IMR-90 (cell line): ENCODE results near the gene KIF16B. TPM values are rescaled to one million over a fixed set of nuclear protein-coding genes. Genes with fewer than 3 reads are reported as not detected.

ENCODE experiments used
- ATAC-seq: fragments of 200-7000 bp; cut with Tn5 transposase; 2 replicates; pipeline ENCODE4 v1.9.1; 2020; ENCODE audit warnings: low read depth, mild to moderate bottlenecking, moderate library complexity
- BruUV-seq: library from RNA; stranded (reverse); fragments of 400-500 nt; replicated peaks from 2 replicates; lab custom pipeline; 2021; lab: Mats Ljungman, UMichigan
- CTCF ChIA-PET: fragments of 300-600 bp; formaldehyde crosslinking; extraction: SDS; loops from one replicate; lab custom pipeline; 2021; ENCODE audit warnings: antibody characterized with exemption; lab: Yijun Ruan, JAX
- POLR2A ChIA-PET: fragments of 300-600 bp; sonication (Branson Sonifier 250); formaldehyde crosslinking; loops from one replicate; lab custom pipeline; 2022; ENCODE audit warnings: antibody characterized with exemption; ENCODE audit not compliant: unreplicated experiment; lab: Charles Lee
- DNase-seq: peaks from one replicate; pipeline ENCODE4 v3.0.0; 2013
- H2AFZ ChIP-seq: replicated peaks from 2 replicates; pipeline ENCODE3; 2013; ENCODE audit warnings: low read length, mild to moderate bottlenecking; ENCODE audit not compliant: poor library complexity
- H2AK5ac ChIP-seq: 2 replicates; pipeline ENCODE4 v1.6.1; 2013; ENCODE audit warnings: low read depth, low read length, inconsistent platforms
- H2AK9ac ChIP-seq: replicated peaks from 2 replicates; pipeline ENCODE3; 2013; ENCODE audit warnings: mild to moderate bottlenecking, low read depth, low read length, moderate library complexity; ENCODE audit not compliant: poor library complexity
- H2BK120ac ChIP-seq: 2 replicates; pipeline ENCODE4 v1.6.1; 2013; ENCODE audit warnings: low read depth, low read length, inconsistent platforms
- H2BK15ac ChIP-seq: 3 replicates; pipeline ENCODE4 v1.6.1; 2013; ENCODE audit warnings: low read depth, low read length, inconsistent platforms
- H2BK20ac ChIP-seq: 2 replicates; pipeline ENCODE4 v1.6.1; 2013; ENCODE audit warnings: low read depth, mild to moderate bottlenecking, inconsistent platforms, low read length, moderate library complexity
- H2BK5ac ChIP-seq: 2 replicates; pipeline ENCODE4 v1.6.1; 2013; ENCODE audit warnings: mild to moderate bottlenecking, low read depth, low read length, inconsistent platforms; ENCODE audit not compliant: poor library complexity, severe bottlenecking
- H3K14ac ChIP-seq: replicated peaks from 2 replicates; pipeline ENCODE4 v1.6.1; 2013; ENCODE audit warnings: low read depth, low read length, inconsistent platforms
- H3K18ac ChIP-seq: 2 replicates; pipeline ENCODE4 v1.6.1; 2013; ENCODE audit warnings: low read depth, low read length, control low read depth
- H3K23ac ChIP-seq: 2 replicates; pipeline ENCODE4 v1.6.1; 2013; ENCODE audit warnings: low read depth, low read length, inconsistent platforms
- H3K27ac ChIP-seq: 2 replicates; pipeline ENCODE4 v1.5.1; 2013; ENCODE audit warnings: mild to moderate bottlenecking, control low read depth, low read length; ENCODE audit not compliant: insufficient read depth
- H3K27me3 ChIP-seq: 2 replicates; pipeline ENCODE4 v1.6.1; 2013; ENCODE audit warnings: low read length; ENCODE audit not compliant: control insufficient read depth, insufficient read depth
- H3K36me3 ChIP-seq: 2 replicates; pipeline ENCODE4 v1.6.1; 2013; ENCODE audit warnings: low read length, mixed read lengths; ENCODE audit not compliant: control insufficient read depth, insufficient read depth
- H3K4ac ChIP-seq: 2 replicates; pipeline ENCODE4 v1.6.1; 2013; ENCODE audit warnings: low read depth, low read length, inconsistent platforms
- H3K4me1 ChIP-seq: 2 replicates; pipeline ENCODE4 v1.6.1; 2013; ENCODE audit warnings: low read length, mixed read lengths; ENCODE audit not compliant: control insufficient read depth, insufficient read depth
- H3K4me2 ChIP-seq: 2 replicates; pipeline ENCODE4 v1.6.1; 2013; ENCODE audit warnings: low read depth, mild to moderate bottlenecking, control low read depth, low read length, moderate library complexity
- H3K4me3 ChIP-seq: 2 replicates; pipeline ENCODE4 v1.5.1; 2013; ENCODE audit warnings: low read depth, mild to moderate bottlenecking, control low read depth, low read length, moderate library complexity; ENCODE audit not compliant: insufficient read depth
- H3K56ac ChIP-seq: 2 replicates; pipeline ENCODE4 v1.6.1; 2013; ENCODE audit warnings: low read length, inconsistent platforms; ENCODE audit not compliant: insufficient read depth; ENCODE audit errors: extremely low read depth
- H3K79me1 ChIP-seq, 2 experiments: 2 replicates each; pipeline ENCODE4 v1.6.1; 2013; ENCODE audit warnings: low read length in 2 of 2, inconsistent platforms in 1 of 2, low read depth in 1 of 2
- H3K9ac ChIP-seq: 2 replicates; pipeline ENCODE4 v1.6.1; 2013; ENCODE audit warnings: low read depth, low read length, control low read depth
- H3K9me1 ChIP-seq: 2 replicates; pipeline ENCODE4 v1.6.1; 2013; ENCODE audit warnings: low read length, inconsistent platforms; ENCODE audit not compliant: insufficient read depth
- H3K9me3 ChIP-seq: 2 replicates; pipeline ENCODE4 v1.6.1; 2013; ENCODE audit warnings: low read length; ENCODE audit not compliant: control insufficient read depth, insufficient read depth
- H4K20me1 ChIP-seq: 2 replicates; pipeline ENCODE4 v1.6.1; 2013; ENCODE audit warnings: low read length, inconsistent platforms; ENCODE audit not compliant: insufficient read depth
- H4K5ac ChIP-seq: 2 replicates; pipeline ENCODE4 v1.6.1; 2013; ENCODE audit warnings: mild to moderate bottlenecking, low read depth, low read length, control low read depth
- H4K8ac ChIP-seq, 2 experiments: 2 replicates each; pipeline ENCODE4 v1.6.1; 2013; ENCODE audit warnings: low read depth in 2 of 2, low read length in 2 of 2, control low read depth in 1 of 2, inconsistent platforms in 1 of 2
- H4K91ac ChIP-seq: 2 replicates; pipeline ENCODE4 v1.6.1; 2013; ENCODE audit warnings: low read depth, low read length, inconsistent platforms; ENCODE audit not compliant: insufficient read depth
- BHLHE40 ChIP-seq: fragments of 150-350 bp; IDR thresholded peaks from 2 replicates; pipeline ENCODE4 v1.6.1; 2016; ENCODE audit warnings: mild to moderate bottlenecking, low read depth, low read length
- FOS ChIP-seq: fragments of 150-350 bp; IDR thresholded peaks from 2 replicates; pipeline ENCODE4 v1.6.1; 2016; ENCODE audit warnings: low read depth, low read length
- MAFK ChIP-seq: IDR thresholded peaks from 2 replicates; pipeline ENCODE4 v1.6.1; 2012; ENCODE audit warnings: low read depth, low read length, improper control_type of control experiment
- NFE2L2 ChIP-seq: fragments of 150-350 bp; IDR thresholded peaks from 2 replicates; pipeline ENCODE4 v1.6.1; 2016; ENCODE audit warnings: low read depth, mild to moderate bottlenecking, low read length
- POLR2A ChIP-seq: IDR thresholded peaks from 2 replicates; pipeline ENCODE4 v1.6.1; 2012; ENCODE audit warnings: mild to moderate bottlenecking, low read depth, low read length
- RAD21 ChIP-seq: IDR thresholded peaks from 2 replicates; pipeline ENCODE4 v1.6.1; 2012; ENCODE audit warnings: low read length, improper control_type of control experiment
- RCOR1 ChIP-seq: IDR thresholded peaks from 2 replicates; pipeline ENCODE4 v1.6.1; 2012; ENCODE audit warnings: mild to moderate bottlenecking, low read length, improper control_type of control experiment; ENCODE audit not compliant: insufficient replicate concordance
- RFX5 ChIP-seq: IDR thresholded peaks from 2 replicates; pipeline ENCODE4 v1.8.0; 2012; ENCODE audit warnings: low read depth, mild to moderate bottlenecking, low read length, moderate library complexity
- SMC3 ChIP-seq: fragments of 150-350 bp; IDR thresholded peaks from 2 replicates; pipeline ENCODE4 v1.6.1; 2016; ENCODE audit warnings: low read depth, mild to moderate bottlenecking, antibody characterized with exemption, low read length, moderate library complexity
- WGBS, 2 experiments: methylation state at CpG; one replicate each; pipeline versions ENCODE4 v1.1.5 to v1.1.7; 2013; ENCODE audit warnings: missing lambda C conversion rate in 2 of 2; ENCODE audit not compliant: insufficient read length in 1 of 2; ENCODE audit errors: extremely low coverage in 2 of 2; 5-methylcytosine and 5-hydroxymethylcytosine counted together
- dilution Hi-C: fragments of 300-500 bp; cut with HindIII; formaldehyde crosslinking; loops from one replicate; pipeline ENCODE4 v1.14.3; 2018; ENCODE audit warnings: low sequenced_read_pairs; ENCODE audit not compliant: unreplicated experiment
- in situ Hi-C: fragments of 300-500 bp; cut with MboI; formaldehyde crosslinking; loops from 3 replicates; pipeline ENCODE4 v1.14.3; 2019; ENCODE audit warnings: low sequenced_read_pairs, inconsistent platforms, mixed read lengths
- intact Hi-C: fragments of 100-400 bp; cut with micrococcal nuclease; formaldehyde crosslinking; loops from 2 replicates; pipeline ENCODE4 v1.10.0; 2022
- polyA plus RNA-seq, 3 experiments: library from polyadenylated mRNA; depleted of rRNA; stranded (reverse); fragments of >200 nt; gene quantifications; 2 replicates each; pipeline ENCODE4 v1.2.3, GENCODE V29; 2012; ENCODE audit warnings: low replicate concordance in 1 of 3
- total RNA-seq: library from RNA; depleted of rRNA; stranded (reverse); fragments of >200 nt; gene quantifications from 2 replicates; pipeline ENCODE4 v1.2.3, GENCODE V29; 2012
- TF ChIP-seq, protein P1 (sequence below): fragments of 150-350 bp; IDR thresholded peaks from 2 replicates; pipeline ENCODE4 v1.6.1; 2016; ENCODE audit warnings: low read depth, mild to moderate bottlenecking, low read length, moderate library complexity, borderline replicate concordance
- TF ChIP-seq, protein P2 (sequence below): conservative IDR thresholded peaks from 2 replicates; pipeline ENCODE4 v1.5.1; 2012; ENCODE audit warnings: mild to moderate bottlenecking, low read depth, low read length, improper control_type of control experiment
- TF ChIP-seq, protein P3 (sequence below): fragments of 150-350 bp; IDR thresholded peaks from 2 replicates; pipeline ENCODE4 v1.6.1; 2017; ENCODE audit warnings: mild to moderate bottlenecking, antibody characterized with exemption, low read length, low read depth

Gene KIF16B
- total and polyA plus RNA-seq, 2 of the 4 experiments (the other 2 are of a cell fraction), result 4.7 to 10.0 TPM

DNA sequence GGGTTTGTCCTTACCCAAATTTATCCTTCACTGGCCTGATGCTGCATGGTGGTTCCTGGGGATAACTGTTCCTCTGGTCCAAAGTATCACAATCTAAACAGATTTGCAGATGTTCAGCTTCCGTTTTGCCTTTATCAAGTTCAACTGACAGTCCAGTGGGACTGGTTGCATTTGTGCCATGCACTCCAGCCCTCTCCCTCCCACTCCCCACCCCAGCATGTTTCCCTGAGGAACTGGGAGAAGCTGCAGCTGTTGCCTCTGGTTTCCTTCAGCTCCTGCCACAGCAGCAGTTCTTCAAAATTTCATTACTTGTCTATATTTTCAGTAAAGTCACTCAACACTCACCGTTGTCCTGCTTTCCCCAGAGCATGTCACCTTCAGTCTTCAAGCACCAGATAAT is 39.5 kb upstream of the KIF16B start:
- H2AK9ac ChIP-seq, result no peak overlapping the region
- no peak overlapping the region for H3K23ac ChIP-seq
- no peak overlapping the region for H2AK5ac ChIP-seq
- no peak overlapping the region for H3K18ac ChIP-seq
- H3K36me3 ChIP-seq, result no peaks in the 10 kb centered on the region
- H3K56ac ChIP-seq, result no peak overlapping the region
- intact Hi-C loops, result no loop called here
- H2BK20ac ChIP-seq, result no peak overlapping the region
- no peak overlapping the region for H3K9ac ChIP-seq
- H3K4ac ChIP-seq, result no peak overlapping the region
- H3K14ac ChIP-seq, result no peak overlapping the region
- no peaks in the 10 kb centered on the region for H3K9me1 ChIP-seq
- H4K8ac ChIP-seq, result no peak overlapping the region
- no peak overlapping the region for H2BK15ac ChIP-seq
- BruUV-seq, result no TSS peak
- ATAC-seq (no peak), DNase-seq (no peak)
- no peak overlapping the region for H2BK5ac ChIP-seq
- H3K27me3 ChIP-seq, result peaks cover 5% of the 10 kb centered on the region
- ChIA-PET CTCF (no interaction called here), POLR2A (no interaction called here)
- H4K5ac ChIP-seq, result no peak overlapping the region
- no peak overlapping the region for H3K4me3 ChIP-seq
- in situ Hi-C loops, result no loop called here
- H4K91ac ChIP-seq, result no peak overlapping the region
- no peak overlapping the region for H2AFZ ChIP-seq
- no peak for TF ChIP-seq BHLHE40
- TF ChIP-seq, protein P1, sequence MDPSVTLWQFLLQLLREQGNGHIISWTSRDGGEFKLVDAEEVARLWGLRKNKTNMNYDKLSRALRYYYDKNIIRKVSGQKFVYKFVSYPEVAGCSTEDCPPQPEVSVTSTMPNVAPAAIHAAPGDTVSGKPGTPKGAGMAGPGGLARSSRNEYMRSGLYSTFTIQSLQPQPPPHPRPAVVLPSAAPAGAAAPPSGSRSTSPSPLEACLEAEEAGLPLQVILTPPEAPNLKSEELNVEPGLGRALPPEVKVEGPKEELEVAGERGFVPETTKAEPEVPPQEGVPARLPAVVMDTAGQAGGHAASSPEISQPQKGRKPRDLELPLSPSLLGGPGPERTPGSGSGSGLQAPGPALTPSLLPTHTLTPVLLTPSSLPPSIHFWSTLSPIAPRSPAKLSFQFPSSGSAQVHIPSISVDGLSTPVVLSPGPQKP, result no peak
- TF ChIP-seq, protein P2, sequence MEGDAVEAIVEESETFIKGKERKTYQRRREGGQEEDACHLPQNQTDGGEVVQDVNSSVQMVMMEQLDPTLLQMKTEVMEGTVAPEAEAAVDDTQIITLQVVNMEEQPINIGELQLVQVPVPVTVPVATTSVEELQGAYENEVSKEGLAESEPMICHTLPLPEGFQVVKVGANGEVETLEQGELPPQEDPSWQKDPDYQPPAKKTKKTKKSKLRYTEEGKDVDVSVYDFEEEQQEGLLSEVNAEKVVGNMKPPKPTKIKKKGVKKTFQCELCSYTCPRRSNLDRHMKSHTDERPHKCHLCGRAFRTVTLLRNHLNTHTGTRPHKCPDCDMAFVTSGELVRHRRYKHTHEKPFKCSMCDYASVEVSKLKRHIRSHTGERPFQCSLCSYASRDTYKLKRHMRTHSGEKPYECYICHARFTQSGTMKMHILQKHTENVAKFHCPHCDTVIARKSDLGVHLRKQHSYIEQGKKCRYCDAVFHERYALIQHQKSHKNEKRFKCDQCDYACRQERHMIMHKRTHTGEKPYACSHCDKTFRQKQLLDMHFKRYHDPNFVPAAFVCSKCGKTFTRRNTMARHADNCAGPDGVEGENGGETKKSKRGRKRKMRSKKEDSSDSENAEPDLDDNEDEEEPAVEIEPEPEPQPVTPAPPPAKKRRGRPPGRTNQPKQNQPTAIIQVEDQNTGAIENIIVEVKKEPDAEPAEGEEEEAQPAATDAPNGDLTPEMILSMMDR, result no peak
- TF ChIP-seq, protein P3, sequence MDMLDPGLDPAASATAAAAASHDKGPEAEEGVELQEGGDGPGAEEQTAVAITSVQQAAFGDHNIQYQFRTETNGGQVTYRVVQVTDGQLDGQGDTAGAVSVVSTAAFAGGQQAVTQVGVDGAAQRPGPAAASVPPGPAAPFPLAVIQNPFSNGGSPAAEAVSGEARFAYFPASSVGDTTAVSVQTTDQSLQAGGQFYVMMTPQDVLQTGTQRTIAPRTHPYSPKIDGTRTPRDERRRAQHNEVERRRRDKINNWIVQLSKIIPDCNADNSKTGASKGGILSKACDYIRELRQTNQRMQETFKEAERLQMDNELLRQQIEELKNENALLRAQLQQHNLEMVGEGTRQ, result no peak
- no peak for TF ChIP-seq RCOR1
- no peak for TF ChIP-seq RAD21
- TF ChIP-seq MAFK, result no peak
- TF ChIP-seq NFE2L2, result no peak
- TF ChIP-seq RFX5, result no peak
- no peak for TF ChIP-seq POLR2A
- no peak for TF ChIP-seq SMC3
- no peak for TF ChIP-seq FOS
- no peak overlapping the region for H3K4me2 ChIP-seq
- H3K27ac ChIP-seq, result no peak overlapping the region
- H3K9me3 ChIP-seq, result no peaks in the 10 kb centered on the region
- no peak overlapping the region for H2BK120ac ChIP-seq
- WGBS, 2 experiments, result 50% methylated on average over 1 of the region's 2 CpGs; no CpG with 5 or more reads in 1 of the 2 experiments
- H3K79me1 ChIP-seq, result no peaks in the 10 kb centered on the region
- peaks cover 11% of the 10 kb centered on the region; the same call in 1 of the 2 replicates for H3K4me1 ChIP-seq
- H4K20me1 ChIP-seq, result no peaks in the 10 kb centered on the region
- dilution Hi-C loops, result no loop called here
